Panc1 (cell line): ENCODE data around the gene MAN1A1. TPM values are rescaled to one million over a fixed set of nuclear protein-coding genes. Genes with fewer than 3 reads are reported as not detected.
"Not testable (repeated sequence)": the region's sequence is repeated elsewhere in the genome, so short reads cannot be mapped to it uniquely, and the experiment has no call there.

Experiments
- ATAC-seq: fragments of 200-7000 bp; cut with Tn5 transposase; 2 replicates; pipeline ENCODE4 v1.9.1; 2020; ENCODE audit warnings: mild to moderate bottlenecking, moderate library complexity
- BruUV-seq: library from RNA; stranded (reverse); fragments of 400-500 nt; replicated peaks from 2 replicates; lab custom pipeline; 2021; lab: Mats Ljungman, UMichigan
- CTCF ChIA-PET: fragments of 300-600 bp; sonication (Branson Sonifier 250); formaldehyde crosslinking; loops from one replicate; lab custom pipeline; 2022; ENCODE audit warnings: antibody characterized with exemption; lab: Charles Lee
- POLR2A ChIA-PET: fragments of 300-600 bp; sonication (Branson Sonifier 250); formaldehyde crosslinking; loops from one replicate; lab custom pipeline; 2022; ENCODE audit warnings: antibody characterized with exemption; lab: Charles Lee
- DNase-seq: peaks from one replicate; pipeline ENCODE4 v3.0.0-alpha.2; 2010; ENCODE audit warnings: low read depth, low spot score
- H3K27ac ChIP-seq: 2 replicates; pipeline ENCODE4 v1.5.1; 2011; ENCODE audit warnings: mild to moderate bottlenecking, low read length, inconsistent platforms
- H3K27me3 ChIP-seq: fragments of 200-500 bp; sonication (Bioruptor generic); 2 replicates; pipeline ENCODE4 v1.6.0; 2014; ENCODE audit warnings: low read length, inconsistent platforms; ENCODE audit not compliant: control insufficient read depth, insufficient read depth
- H3K36me3 ChIP-seq: fragments of 200-500 bp; sonication (Bioruptor generic); 2 replicates; pipeline ENCODE4 v1.5.1; 2014; ENCODE audit warnings: inconsistent platforms, mild to moderate bottlenecking, low read length, moderate library complexity; ENCODE audit not compliant: control insufficient read depth, insufficient read depth
- H3K4me1 ChIP-seq: 2 replicates; pipeline ENCODE4 v1.5.1; 2011; ENCODE audit warnings: inconsistent platforms, mild to moderate bottlenecking, low read length, moderate library complexity; ENCODE audit not compliant: control insufficient read depth, insufficient read depth
- H3K4me3 ChIP-seq, 2 experiments: 2 replicates each; pipeline ENCODE4 v1.5.1; 2011 to 2012; ENCODE audit warnings: low read depth in 2 of 2, low read length in 2 of 2, mild to moderate bottlenecking in 2 of 2, inconsistent platforms in 1 of 2, moderate library complexity in 1 of 2
- H3K9me3 ChIP-seq: fragments of 200-500 bp; sonication (Bioruptor generic); 2 replicates; pipeline ENCODE4 v1.5.1; 2014; ENCODE audit warnings: low read depth, mild to moderate bottlenecking, inconsistent platforms, low read length, moderate library complexity; ENCODE audit not compliant: control insufficient read depth, insufficient read depth
- CTCF ChIP-seq: fragments of 450-650 bp; IDR thresholded peaks from 2 replicates; pipeline ENCODE4 v1.5.1; 2017; ENCODE audit warnings: mild to moderate bottlenecking
- POLR2AphosphoS5 ChIP-seq: IDR thresholded peaks from 2 replicates; pipeline ENCODE4 v1.6.1; 2012; ENCODE audit warnings: mild to moderate bottlenecking, low read depth, low read length, moderate library complexity
- REST ChIP-seq, 2 experiments: IDR thresholded peaks; 2 replicates each; pipeline ENCODE4 v1.6.1; 2011 to 2012; ENCODE audit warnings: low read depth in 2 of 2, control low read depth in 1 of 2, low read length in 1 of 2, mild to moderate bottlenecking in 1 of 2, moderate library complexity in 1 of 2; ENCODE audit not compliant: insufficient read depth in 1 of 2
- SIN3A ChIP-seq: IDR thresholded peaks from 2 replicates; pipeline ENCODE4 v1.6.1; 2012; ENCODE audit warnings: low read depth, mild to moderate bottlenecking, low read length, moderate library complexity, borderline replicate concordance; ENCODE audit not compliant: insufficient read depth
- TCF7L2 ChIP-seq: IDR thresholded peaks from 2 replicates; pipeline ENCODE4 v1.6.1; 2011; ENCODE audit warnings: mild to moderate bottlenecking, low read depth, low read length, inconsistent platforms
- in situ Hi-C: cut with HindIII; loops from 2 replicates; pipeline ENCODE4 v1.10.0; 2016; ENCODE audit warnings: low sequenced_read_pairs, low pct_unique_long_range_greater_than_20kb
- intact Hi-C: fragments of 100-400 bp; cut with micrococcal nuclease; formaldehyde crosslinking; loops from one replicate; pipeline ENCODE4 v1.10.0; 2022; ENCODE audit not compliant: unreplicated experiment
- total RNA-seq: library from RNA; stranded (reverse); gene quantifications from one replicate; pipeline ENCODE4 v1.2.1, GENCODE V29; 2021; ENCODE audit not compliant: unreplicated experiment

MAN1A1 gene
- total RNA-seq, 1 experiment from 2014 or later = 3.2 TPM

GRCh38 chr6:119384444-119384843 is 34.9 kb upstream of the MAN1A1 start:
- no peaks in the 10 kb centered on the region for H3K4me1 ChIP-seq
- intact Hi-C loops (no loop called here), in situ Hi-C loops (no loop called here)
- no TSS peak for BruUV-seq
- H3K27me3 ChIP-seq = no peaks in the 10 kb centered on the region
- H3K36me3 ChIP-seq = no peaks in the 10 kb centered on the region
- no peaks in the 10 kb centered on the region for H3K9me3 ChIP-seq
- no peak for DNase-seq
- ChIA-PET CTCF (no interaction called here), POLR2A (no interaction called here)
- no peak overlapping the region for H3K27ac ChIP-seq
- TF ChIP-seq TCF7L2 (no peak), POLR2AphosphoS5 (no peak), SIN3A (no peak), CTCF (no peak), REST (IDR thresholded peaks at IDR 0.05; ENCODE audit: insufficient read depth in 1 of 2, low read depth in 2 of 2, low read length in 1 of 2) (no peak)
- no peak overlapping the region for H3K4me3 ChIP-seq
- ATAC-seq = no peak

- ChIA-PET POLR2A (no interaction called here), CTCF (no interaction called here)
- Histone ChIP-seq H3K27ac (no peak overlapping the region), H3K36me3 (no peaks in the 10 kb centered on the region), H3K4me1 (no peaks in the 10 kb centered on the region), H3K4me3 (no peak overlapping the region), H3K9me3 (no peaks in the 10 kb centered on the region), H3K27me3 (no peaks in the 10 kb centered on the region)
- BruUV-seq = no TSS peak
- no peak for ATAC-seq
- DNase-seq = no peak
- intact Hi-C loops (no loop called here), in situ Hi-C loops (no loop called here)
- TF ChIP-seq REST (IDR thresholded peaks at IDR 0.05; ENCODE audit: insufficient read depth in 1 of 2, low read depth in 2 of 2, low read length in 1 of 2) (no peak), TCF7L2 (no peak), CTCF (no peak), POLR2AphosphoS5 (no peak)
Observed at GRCh38 chr6:119379809-119380208, 30.2 kb upstream of the MAN1A1 start.

GRCh38 chr6:119377043-119377442 is 27.5 kb upstream of the MAN1A1 start:
- H3K27ac ChIP-seq, BruUV-seq, CTCF ChIA-PET, H3K36me3 ChIP-seq, intact Hi-C loops, H3K4me3 ChIP-seq, H3K4me1 ChIP-seq, H3K9me3 ChIP-seq, ATAC-seq, H3K27me3 ChIP-seq, in situ Hi-C loops, POLR2A ChIA-PET, DNase-seq: not testable (repeated sequence)
